CD14-positive monocyte (primary cell): ENCODE data around the gene ZPR1. TPM values are rescaled to one million over a fixed set of nuclear protein-coding genes. Genes with fewer than 3 reads are reported as not detected.

Experiments
- DNase-seq, 3 donors: peaks; one replicate each; pipeline ENCODE4 v3.0.0-alpha.2; 2011 to 2022
- H2AFZ ChIP-seq: 2 replicates; pipeline ENCODE4 v1.6.0; 2012; ENCODE audit warnings: mild to moderate bottlenecking, low read depth, low read length, inconsistent platforms; ENCODE audit not compliant: insufficient read depth, poor library complexity, severe bottlenecking
- H3K27ac ChIP-seq, 2 donors: 1 replicate in 1 of 2; 2 replicates in 1 of 2; pipeline ENCODE4 v1.5.1; 2012 to 2013; ENCODE audit warnings: low read length in 2 of 2, control low read depth in 1 of 2, inconsistent platforms in 1 of 2, low read depth in 1 of 2, mild to moderate bottlenecking in 1 of 2
- H3K27me3 ChIP-seq, 2 donors: one replicate each; pipeline versions ENCODE4 v1.6.0 to v1.6.1; 2011 to 2013; ENCODE audit warnings: low read length in 2 of 2; ENCODE audit not compliant: control insufficient read depth in 2 of 2, insufficient read depth in 2 of 2
- H3K36me3 ChIP-seq, 2 donors: replicated peaks in 1 of 2; 1 replicate in 1 of 2; 2 replicates in 1 of 2; pipeline versions ENCODE4 v1.5.1 to v1.6.1; 2012 to 2013; ENCODE audit warnings: low read length in 2 of 2, control low read depth in 1 of 2, inconsistent platforms in 1 of 2, mild to moderate bottlenecking in 1 of 2; ENCODE audit not compliant: insufficient read depth in 2 of 2, control insufficient read depth in 1 of 2
- H3K4me1 ChIP-seq, 2 donors: 1 replicate in 1 of 2; 2 replicates in 1 of 2; pipeline versions ENCODE4 v1.5.1 to v1.6.1; 2012 to 2013; ENCODE audit warnings: low read length in 2 of 2, control low read depth in 1 of 2, inconsistent platforms in 1 of 2, mild to moderate bottlenecking in 1 of 2, moderate library complexity in 1 of 2; ENCODE audit not compliant: insufficient read depth in 2 of 2, control insufficient read depth in 1 of 2
- H3K4me2 ChIP-seq: replicated peaks from 2 replicates; pipeline ENCODE3; 2012; ENCODE audit warnings: low read length, moderate library complexity, mild to moderate bottlenecking; ENCODE audit not compliant: poor library complexity, severe bottlenecking; ENCODE audit errors: extremely low read depth
- H3K4me3 ChIP-seq, 3 experiments: fragments of 200-600 bp in 1 of 3; sonication (generic) in 1 of 3; replicated peaks in 1 of 3; 1 replicate in 2 of 3; 2 replicates in 1 of 3; pipeline ENCODE4 v1.5.1; 2011 to 2013; ENCODE audit warnings: low read length in 3 of 3, mild to moderate bottlenecking in 3 of 3, control low read depth in 2 of 3, low read depth in 2 of 3, inconsistent platforms in 1 of 3, moderate library complexity in 1 of 3
- H3K79me2 ChIP-seq: 2 replicates; pipeline ENCODE4 v1.6.0; 2012; ENCODE audit warnings: mild to moderate bottlenecking, control low read depth, inconsistent platforms, low read length, moderate library complexity; ENCODE audit not compliant: insufficient read depth
- H3K9ac ChIP-seq: 2 replicates; pipeline ENCODE4 v1.6.0; 2017; ENCODE audit warnings: low read length, mild to moderate bottlenecking; ENCODE audit not compliant: insufficient read depth, poor library complexity, severe bottlenecking
- H3K9me3 ChIP-seq, 2 donors: replicated peaks in 1 of 2; 1 replicate in 1 of 2; 2 replicates in 1 of 2; pipeline versions ENCODE4 v1.5.1 to v1.6.1; 2012 to 2013; ENCODE audit warnings: low read length in 2 of 2, control low read depth in 1 of 2; ENCODE audit not compliant: control insufficient read depth in 1 of 2, insufficient read depth in 1 of 2
- H4K20me1 ChIP-seq: 2 replicates; pipeline ENCODE4 v1.6.0; 2012; ENCODE audit warnings: mild to moderate bottlenecking, low read length, control low read depth, moderate library complexity; ENCODE audit not compliant: insufficient read depth
- H3K27ac Mint-ChIP-seq, 7 donors: one replicate each; pipeline ENCODE4 v1.8.0; 2020; ENCODE audit warnings: mild to moderate bottlenecking in 7 of 7, mixed read lengths in 7 of 7, moderate library complexity in 6 of 7, inconsistent platforms in 2 of 7
- H3K27me3 Mint-ChIP-seq, 3 donors: one replicate each; pipeline ENCODE4 v1.8.0; 2021 to 2022; ENCODE audit warnings: low read depth in 3 of 3, mild to moderate bottlenecking in 3 of 3, mixed read lengths in 3 of 3, moderate library complexity in 3 of 3, inconsistent platforms in 1 of 3
- H3K36me3 Mint-ChIP-seq, 2 donors: one replicate each; pipeline ENCODE4 v1.8.0; 2020; ENCODE audit warnings: mixed read lengths in 2 of 2, inconsistent platforms in 1 of 2, mild to moderate bottlenecking in 1 of 2
- H3K4me1 Mint-ChIP-seq: one replicate; pipeline ENCODE4 v1.8.0; 2020; ENCODE audit warnings: mild to moderate bottlenecking, mixed read lengths
- H3K4me3 Mint-ChIP-seq, 2 donors: one replicate each; pipeline ENCODE4 v1.8.0; 2020; ENCODE audit warnings: mild to moderate bottlenecking in 2 of 2, mixed read lengths in 2 of 2, moderate library complexity in 1 of 2
- H3K9me3 Mint-ChIP-seq, 7 donors: one replicate each; pipeline ENCODE4 v1.8.0; 2020 to 2022; ENCODE audit warnings: mixed read lengths in 7 of 7, mild to moderate bottlenecking in 6 of 7, moderate library complexity in 6 of 7, inconsistent platforms in 2 of 7
- WGBS: methylation state at CpG from one replicate; pipeline ENCODE4 v1.1.5; 2013; ENCODE audit warnings: missing lambda C conversion rate; ENCODE audit not compliant: insufficient coverage; 5-methylcytosine and 5-hydroxymethylcytosine counted together
- intact Hi-C, 2 donors: fragments of 100-400 bp; cut with micrococcal nuclease; formaldehyde crosslinking; loops; one replicate each; pipeline versions ENCODE4 v1.15.0 to v1.15.1; 2023
- polyA plus RNA-seq, 3 donors: library from polyadenylated mRNA; depleted of rRNA in 1 of 3; unstranded in 2 of 3; stranded (reverse) in 1 of 3; fragments of 300-500 nt in 2 of 3; fragments of >200 nt in 1 of 3; fragmentation: Illumina TruSeq in 2 of 3; gene quantifications; 1 replicate in 2 of 3; 2 replicates in 1 of 3; pipeline ENCODE4 v1.2.3, GENCODE V29; 2012 to 2021
- TF ChIP-seq, protein P1 (sequence below): fragments of 200-600 bp; IDR thresholded peaks from one replicate; pipeline ENCODE4 v1.8.0; 2022; ENCODE audit warnings: antibody characterized with exemption, mild to moderate bottlenecking

The ZPR1 gene
- polyA plus RNA-seq, 3 donors: 24.4 to 35.5 (median 35.2) TPM

DNA sequence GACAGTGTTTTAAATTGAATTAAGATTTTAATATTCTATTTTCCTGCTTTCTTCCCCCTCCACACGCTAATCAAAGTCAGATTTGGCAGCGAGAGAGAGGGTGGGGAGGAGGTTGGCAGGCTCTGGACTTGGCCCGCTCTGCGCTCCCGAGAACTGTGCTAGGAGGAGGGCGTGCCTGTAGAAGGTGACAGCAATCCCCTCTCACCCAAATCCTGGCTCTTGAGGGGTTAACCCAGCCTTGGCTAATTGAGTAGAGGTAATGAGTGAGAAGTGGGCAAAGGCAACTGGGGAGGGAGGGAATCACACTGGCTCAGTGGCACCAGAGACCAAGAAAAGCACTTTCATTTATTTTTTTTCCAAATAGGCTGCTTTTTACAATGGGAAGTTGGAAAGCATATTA lies 57.2 kb downstream of the ZPR1 start:
- peaks cover 0 to 2% (median 0%) of the 10 kb centered on the region in 7 donors for H3K9me3 Mint-ChIP-seq
- no peak overlapping the region for H3K27ac ChIP-seq
- H3K79me2 ChIP-seq: no peaks in the 10 kb centered on the region
- no peaks in the 10 kb centered on the region for H4K20me1 ChIP-seq
- H3K4me1 ChIP-seq: peaks cover 4 to 8% of the 10 kb centered on the region in 2 donors
- H3K27me3 ChIP-seq: no peaks in the 10 kb centered on the region
- H3K4me1 Mint-ChIP-seq: peaks cover 15% of the 10 kb centered on the region
- H3K36me3 ChIP-seq: no peaks in the 10 kb centered on the region
- WGBS: no CpG with 5 or more reads among the region's 6 CpGs
- H3K9ac ChIP-seq: no peak overlapping the region
- no peak overlapping the region for H2AFZ ChIP-seq
- no peak overlapping the region for H3K4me3 ChIP-seq
- H3K9me3 ChIP-seq: no peaks in the 10 kb centered on the region
- no peak overlapping the region for H3K4me2 ChIP-seq
- TF ChIP-seq, protein P1, sequence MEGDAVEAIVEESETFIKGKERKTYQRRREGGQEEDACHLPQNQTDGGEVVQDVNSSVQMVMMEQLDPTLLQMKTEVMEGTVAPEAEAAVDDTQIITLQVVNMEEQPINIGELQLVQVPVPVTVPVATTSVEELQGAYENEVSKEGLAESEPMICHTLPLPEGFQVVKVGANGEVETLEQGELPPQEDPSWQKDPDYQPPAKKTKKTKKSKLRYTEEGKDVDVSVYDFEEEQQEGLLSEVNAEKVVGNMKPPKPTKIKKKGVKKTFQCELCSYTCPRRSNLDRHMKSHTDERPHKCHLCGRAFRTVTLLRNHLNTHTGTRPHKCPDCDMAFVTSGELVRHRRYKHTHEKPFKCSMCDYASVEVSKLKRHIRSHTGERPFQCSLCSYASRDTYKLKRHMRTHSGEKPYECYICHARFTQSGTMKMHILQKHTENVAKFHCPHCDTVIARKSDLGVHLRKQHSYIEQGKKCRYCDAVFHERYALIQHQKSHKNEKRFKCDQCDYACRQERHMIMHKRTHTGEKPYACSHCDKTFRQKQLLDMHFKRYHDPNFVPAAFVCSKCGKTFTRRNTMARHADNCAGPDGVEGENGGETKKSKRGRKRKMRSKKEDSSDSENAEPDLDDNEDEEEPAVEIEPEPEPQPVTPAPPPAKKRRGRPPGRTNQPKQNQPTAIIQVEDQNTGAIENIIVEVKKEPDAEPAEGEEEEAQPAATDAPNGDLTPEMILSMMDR: no peak
- peaks cover 0 to 8% of the 10 kb centered on the region in 2 donors for H3K36me3 Mint-ChIP-seq
- DNase-seq: no peak
- H3K27me3 Mint-ChIP-seq: peaks cover 1 to 12% (median 7%) of the 10 kb centered on the region in 3 donors
- intact Hi-C loops: no loop called here
- no peak overlapping the region for H3K4me3 Mint-ChIP-seq
- H3K27ac Mint-ChIP-seq: no peak overlapping the region

DNA sequence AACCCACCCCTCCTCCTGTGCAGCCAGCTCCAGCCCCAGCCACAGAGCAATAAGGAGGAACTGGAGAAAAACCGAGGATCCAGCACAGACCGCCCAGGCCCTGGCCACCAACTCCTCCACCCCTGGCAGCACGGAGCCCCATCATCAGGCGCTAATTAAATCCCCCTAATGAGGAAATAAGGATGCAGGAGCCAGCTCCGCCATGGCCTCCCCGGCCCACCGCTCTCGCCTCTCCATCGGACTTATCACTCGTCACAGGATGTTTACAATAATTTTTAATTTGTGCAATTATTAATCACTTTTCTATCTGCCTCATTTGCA lies 57.6 kb downstream of the ZPR1 start:
- H3K36me3 Mint-ChIP-seq: peaks cover 0 to 5% of the 10 kb centered on the region in 2 donors
- no peak overlapping the region for H3K4me2 ChIP-seq
- H3K36me3 ChIP-seq: no peaks in the 10 kb centered on the region
- TF ChIP-seq, protein P1: no peak
- no peak overlapping the region for H3K4me3 Mint-ChIP-seq
- H2AFZ ChIP-seq: no peak overlapping the region
- H3K4me1 ChIP-seq: peaks cover 4 to 8% of the 10 kb centered on the region in 2 donors
- no peaks in the 10 kb centered on the region for H3K79me2 ChIP-seq
- H3K4me1 Mint-ChIP-seq: peaks cover 15% of the 10 kb centered on the region
- WGBS: 67% methylated on average over 1 of the region's 10 CpGs
- no peak for DNase-seq
- H3K9me3 Mint-ChIP-seq: peaks cover 0 to 2% (median 0%) of the 10 kb centered on the region in 7 donors
- intact Hi-C loops: no loop called here
- no peaks in the 10 kb centered on the region for H3K27me3 ChIP-seq
- H3K9ac ChIP-seq: no peak overlapping the region
- no peak overlapping the region for H3K4me3 ChIP-seq
- H3K27ac Mint-ChIP-seq: no peak overlapping the region
- no peaks in the 10 kb centered on the region for H3K9me3 ChIP-seq
- no peaks in the 10 kb centered on the region for H4K20me1 ChIP-seq
- H3K27me3 Mint-ChIP-seq: peaks cover 1 to 13% (median 7%) of the 10 kb centered on the region in 3 donors
- no peak overlapping the region for H3K27ac ChIP-seq
